D341Med (cell line): ENCODE data around the gene EMP2.
A peak's percentile ranks its signal among the peaks of the same experiment; 100 is the strongest.
"Not testable (repeated sequence)": the region's sequence is repeated elsewhere in the genome, so short reads cannot be mapped to it uniquely, and the experiment has no call there.

Experiments used
- DNase-seq: peaks from one replicate; pipeline ENCODE4 v3.0.0; 2012; ENCODE audit warnings: low spot score

EMP2 gene

DNA sequence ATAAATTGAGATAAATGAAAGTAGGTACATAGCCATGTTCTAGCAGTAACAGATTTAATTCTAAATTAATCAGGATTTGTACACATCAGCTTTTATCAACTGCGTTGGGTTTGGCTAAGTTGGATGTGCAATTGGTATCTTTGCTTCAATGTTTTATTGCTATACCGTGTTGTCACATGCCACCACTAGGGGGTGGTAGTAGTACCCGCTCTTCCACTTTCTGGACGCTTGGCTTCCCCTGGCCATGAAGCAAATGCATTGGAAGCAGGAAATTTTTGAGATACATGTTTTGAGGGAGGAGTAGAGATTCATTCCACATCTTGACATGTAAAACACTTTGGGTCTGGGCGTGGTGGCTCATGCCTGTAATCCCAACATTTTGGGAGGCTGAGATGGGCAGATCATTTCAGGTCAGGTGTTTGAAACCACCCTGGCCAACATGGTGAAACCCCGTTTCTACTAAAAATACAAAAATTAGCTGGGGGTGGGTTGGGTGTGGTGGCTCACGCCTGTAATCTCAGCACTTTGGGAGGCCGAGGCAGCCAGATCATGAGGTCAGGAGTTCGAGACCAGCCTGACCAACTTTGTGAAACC is 58.6 kb downstream of the EMP2 start:
- DNase-seq, result peak; percentile 77

DNA sequence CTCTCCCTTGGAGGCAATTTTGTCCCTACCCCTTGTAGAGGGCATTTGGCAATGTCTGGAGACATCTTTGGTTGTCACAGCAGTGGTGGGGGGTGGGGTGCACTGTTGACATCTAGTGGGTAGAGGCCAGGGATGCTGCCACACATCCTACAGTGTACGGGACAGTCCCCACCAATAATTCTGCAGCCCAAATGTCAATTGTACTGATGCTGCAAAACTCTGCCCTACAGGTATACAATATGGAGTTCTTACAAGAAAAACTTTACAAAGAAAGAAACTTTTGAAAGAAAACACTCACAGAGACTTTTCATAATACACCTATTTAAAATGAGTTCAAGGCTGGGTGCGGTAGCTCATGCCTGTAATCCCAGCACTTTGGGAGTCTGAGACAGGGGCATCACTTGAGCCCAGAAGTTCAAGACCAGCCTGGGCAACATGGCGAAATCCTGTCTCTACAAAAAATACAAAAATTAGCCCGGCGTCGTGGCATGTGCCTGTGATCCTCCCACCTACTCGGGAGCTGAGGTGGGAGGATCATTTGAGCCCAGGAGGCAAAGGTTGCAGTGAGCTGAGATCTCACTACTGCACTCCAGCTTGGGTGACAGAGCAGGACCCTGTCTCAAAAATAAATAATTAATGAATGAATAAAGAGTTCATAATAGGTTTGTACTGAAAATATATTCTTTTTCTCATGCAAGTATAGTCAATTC is 59.4 kb downstream of the EMP2 start:
- no peak for DNase-seq

DNA sequence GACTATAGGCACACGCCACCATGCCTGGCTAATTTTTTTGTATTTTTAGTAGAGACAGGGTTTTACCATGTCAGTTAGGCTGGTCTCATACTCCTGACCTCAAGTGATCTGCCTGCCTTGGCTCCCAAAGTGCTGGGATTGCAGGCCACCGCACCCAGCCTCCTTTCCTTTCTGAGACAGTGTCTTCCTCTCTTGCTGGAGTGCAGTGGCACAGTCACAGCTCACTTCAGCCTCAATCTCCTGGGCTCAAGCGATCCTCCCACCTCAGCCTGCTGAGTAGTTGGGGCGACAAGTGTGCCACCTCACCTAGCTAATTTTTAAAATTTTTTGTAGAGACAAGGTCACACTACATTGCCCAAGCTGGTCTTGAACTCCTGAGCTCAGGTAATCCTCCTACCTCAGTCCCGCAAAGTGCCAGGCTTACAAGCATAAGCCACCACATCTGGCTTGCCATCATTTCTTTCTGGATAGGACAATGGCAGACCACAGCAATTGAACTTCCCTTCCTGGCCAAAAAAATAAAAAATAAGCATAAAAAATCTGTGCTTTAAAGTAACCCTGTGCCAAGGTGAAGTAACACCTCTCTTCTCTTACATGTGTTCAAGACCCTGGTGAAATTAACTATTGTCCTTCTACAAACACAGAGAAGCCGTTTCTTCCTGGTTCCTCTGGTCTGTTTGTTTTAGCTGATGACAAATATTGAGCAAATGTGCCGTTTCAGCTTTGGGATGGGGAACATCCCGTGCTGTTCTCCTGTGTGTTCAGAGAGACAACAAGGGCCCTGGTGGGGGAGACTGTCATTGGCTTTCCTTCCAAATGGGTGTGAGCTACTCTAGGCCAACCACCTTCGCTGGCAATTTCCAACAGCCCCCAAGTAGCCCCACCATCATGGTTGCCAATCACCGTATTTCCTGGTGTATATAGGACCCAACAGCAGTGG is 60.2 kb downstream of the EMP2 start:
- DNase-seq, result no peak

- no peak for DNase-seq
These were observed 61.1 kb downstream of the EMP2 start for GRCh38 chr16:10519297-10519696.

GRCh38 chr16:10518479-10519041 is 61.8 kb downstream of the EMP2 start:
- no peak for DNase-seq

DNA sequence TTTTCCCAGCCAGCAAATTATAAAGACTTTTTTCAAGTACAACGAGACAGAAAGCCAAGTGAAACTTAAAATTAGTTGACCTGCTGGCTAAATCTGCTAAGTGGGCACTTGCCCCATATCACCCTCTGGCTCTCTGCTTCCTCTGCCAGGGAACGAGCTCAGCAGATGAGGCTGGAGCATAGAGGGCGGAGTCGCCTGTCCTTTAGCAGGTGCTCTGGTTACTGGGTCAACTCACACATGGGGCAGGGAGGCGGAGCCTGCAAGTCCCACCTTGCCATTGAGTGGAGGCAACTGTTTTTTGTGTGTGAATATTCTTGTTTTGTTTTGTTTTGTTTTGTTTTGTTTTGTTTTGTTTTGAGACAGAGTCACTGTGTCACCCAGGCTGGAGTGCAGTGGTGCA is 62.5 kb downstream of the EMP2 start:
- no peak for DNase-seq

DNA sequence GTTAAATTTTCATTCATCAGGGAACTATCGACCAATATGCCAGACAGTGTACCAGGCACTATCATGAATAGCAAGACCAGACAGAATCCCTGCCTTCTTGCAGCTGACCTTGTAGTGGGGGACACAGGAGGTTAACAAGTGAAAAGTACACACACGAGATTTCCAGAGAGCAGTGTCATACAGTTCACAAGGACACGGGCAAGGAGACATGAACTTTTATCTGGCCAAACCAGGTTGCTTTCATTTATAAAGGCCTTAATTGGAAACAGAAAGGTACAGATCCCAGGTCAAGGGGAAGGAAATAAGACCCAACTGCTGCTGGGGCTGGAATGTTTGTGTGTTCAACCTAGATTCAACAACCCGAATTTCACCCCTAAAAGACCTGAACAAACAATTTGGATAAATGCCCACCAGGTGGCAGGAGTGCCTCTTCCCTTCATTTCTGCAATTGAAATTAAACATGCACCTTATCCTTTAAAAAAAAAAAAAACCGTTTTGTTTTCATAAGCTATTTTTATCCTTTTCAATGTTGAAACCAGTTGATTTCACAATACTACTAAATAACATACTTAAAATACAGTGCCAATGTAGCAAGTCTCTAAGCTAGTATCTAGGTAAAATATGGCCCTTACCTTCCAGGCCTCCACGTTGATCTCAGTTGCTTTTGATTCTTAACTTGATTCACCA is 65.9 kb downstream of the EMP2 start:
- peak; percentile 54 for DNase-seq

DNA sequence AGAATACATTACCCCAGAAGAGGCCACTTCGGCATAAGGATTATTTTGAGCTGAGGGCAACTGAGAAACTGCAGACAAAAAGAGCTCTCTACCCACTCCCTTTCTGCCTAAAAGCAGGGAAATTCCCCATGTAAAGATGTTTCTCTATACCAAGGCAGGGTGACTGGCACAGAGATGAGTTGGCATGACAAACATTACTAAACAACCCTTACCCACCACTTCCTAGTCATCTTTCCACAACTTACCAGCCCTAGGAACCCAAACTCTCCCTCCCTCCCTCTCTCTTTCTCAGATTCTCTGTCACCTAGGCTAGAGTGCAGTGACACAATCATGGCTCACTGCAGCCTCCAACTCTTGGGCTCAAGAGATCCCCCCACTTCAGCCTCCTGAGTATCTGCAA is 68.6 kb downstream of the EMP2 start:
- no peak for DNase-seq

GRCh38 chr16:10510279-10510678 is 70.1 kb downstream of the EMP2 start:
- DNase-seq, result no peak

DNA sequence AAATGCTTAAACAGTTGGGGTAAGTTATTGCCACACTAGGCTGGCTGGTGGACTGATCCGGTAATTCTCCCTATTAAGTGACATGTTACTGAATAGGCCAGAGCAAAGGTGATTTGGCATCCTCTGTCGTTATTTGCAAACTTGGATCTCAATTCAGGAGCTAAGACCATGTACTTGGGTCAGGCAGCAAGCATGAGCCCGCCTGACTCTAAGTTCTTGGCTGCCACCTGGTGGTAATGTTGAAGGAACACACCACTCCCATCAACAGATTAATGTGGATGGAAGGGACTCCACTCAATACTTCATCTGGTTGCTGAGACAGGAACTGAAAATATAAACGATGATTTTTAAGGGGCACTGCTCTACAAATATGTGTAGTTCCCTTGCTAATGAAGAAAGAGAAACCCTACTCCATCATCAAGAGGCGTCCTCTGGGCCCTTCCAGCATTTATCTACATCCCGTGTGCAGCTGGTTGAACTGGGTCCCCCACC is 70.8 kb downstream of the EMP2 start:
- DNase-seq, result peak; percentile 78

DNA sequence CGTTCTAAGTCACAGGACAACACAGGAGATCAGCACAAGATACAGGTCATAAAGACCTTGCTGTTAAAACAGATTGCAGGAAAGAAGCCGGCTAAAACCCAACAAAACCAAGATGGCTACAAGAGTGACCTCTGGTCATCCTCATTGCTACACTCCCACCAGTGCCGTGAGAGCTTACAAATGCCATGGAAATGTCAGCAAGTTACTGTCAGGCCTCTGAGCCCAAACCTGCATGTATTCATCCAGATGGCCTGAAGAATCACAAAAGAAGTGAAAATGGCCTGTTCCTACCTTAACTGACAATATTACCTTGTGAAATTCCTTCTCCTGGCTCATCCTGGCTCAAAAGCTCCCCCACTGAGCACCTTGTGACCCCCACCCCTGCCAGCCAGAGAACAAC is 75.1 kb downstream of the EMP2 start:
- not testable (repeated sequence) for DNase-seq

DNA sequence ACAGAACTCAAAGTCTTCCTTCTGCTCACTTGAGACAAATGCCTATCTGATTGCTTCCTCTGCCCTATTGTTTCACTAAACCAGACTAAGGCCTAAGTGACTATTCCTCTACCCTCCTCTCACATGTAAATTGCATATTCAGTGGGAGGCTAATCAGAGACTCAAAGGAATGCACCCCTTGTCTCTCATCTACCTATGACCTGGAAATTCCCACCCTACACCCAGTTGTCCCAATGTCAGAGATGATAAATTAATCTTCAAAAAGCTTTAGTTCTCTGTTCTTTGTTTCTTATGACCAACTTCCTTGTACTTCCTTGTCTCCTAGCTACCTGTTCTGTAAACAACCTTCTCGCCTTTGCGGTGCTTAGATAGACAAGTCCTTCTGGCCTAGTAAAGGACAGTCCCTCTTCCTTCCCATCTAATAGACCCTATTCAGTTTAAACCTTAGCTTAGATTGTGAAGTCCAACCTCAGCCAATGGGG is 76.0 kb downstream of the EMP2 start:
- DNase-seq, result no peak

DNA sequence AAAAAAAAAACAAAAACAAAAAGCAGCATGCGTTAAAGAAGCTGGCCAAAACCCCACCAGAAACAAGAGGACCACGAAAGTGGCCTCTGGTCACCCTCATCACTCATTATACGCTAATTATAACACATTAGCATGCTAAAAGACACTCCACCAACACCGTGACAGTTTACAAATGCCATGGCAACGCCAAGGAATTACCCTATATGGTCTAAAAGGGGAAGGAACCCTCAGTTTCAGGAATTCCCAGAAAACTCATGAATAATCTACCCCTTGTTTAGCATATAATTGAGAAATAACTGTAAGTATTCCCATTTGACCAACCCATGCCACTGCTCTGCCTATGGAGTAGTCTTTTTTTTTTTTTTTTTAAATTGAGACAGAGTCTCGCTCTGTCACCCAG is 77.6 kb downstream of the EMP2 start:
- DNase-seq, result no peak

DNA sequence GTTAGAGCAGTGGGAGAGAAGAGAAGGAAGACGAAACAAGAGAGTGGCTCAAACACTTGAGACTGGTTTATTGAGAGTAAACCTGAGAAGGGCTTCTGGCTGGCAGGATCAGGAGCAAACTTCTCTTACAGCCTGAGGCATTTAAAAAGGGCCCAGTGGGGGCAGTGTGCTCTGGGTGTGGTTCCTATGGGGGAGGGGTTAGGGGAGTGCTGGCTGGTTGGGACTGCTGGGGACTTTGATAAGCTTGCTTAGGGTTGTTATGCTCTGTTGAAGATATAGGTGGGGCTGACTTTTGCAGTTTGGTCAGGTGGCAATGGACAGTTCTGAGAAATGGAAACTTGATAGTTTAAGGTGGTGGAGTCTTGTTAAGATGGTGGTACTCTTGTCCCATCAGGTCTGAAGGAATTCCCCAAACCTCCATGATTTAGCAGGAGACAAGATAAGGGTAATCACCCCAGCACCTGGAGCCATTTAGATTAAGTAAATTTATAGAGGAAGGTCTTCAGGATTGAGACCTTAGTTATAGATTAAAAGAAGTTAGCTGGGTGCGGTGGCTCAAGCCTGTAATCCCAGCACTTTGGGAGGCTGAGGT is 79.3 kb downstream of the EMP2 start:
- no peak for DNase-seq

DNA sequence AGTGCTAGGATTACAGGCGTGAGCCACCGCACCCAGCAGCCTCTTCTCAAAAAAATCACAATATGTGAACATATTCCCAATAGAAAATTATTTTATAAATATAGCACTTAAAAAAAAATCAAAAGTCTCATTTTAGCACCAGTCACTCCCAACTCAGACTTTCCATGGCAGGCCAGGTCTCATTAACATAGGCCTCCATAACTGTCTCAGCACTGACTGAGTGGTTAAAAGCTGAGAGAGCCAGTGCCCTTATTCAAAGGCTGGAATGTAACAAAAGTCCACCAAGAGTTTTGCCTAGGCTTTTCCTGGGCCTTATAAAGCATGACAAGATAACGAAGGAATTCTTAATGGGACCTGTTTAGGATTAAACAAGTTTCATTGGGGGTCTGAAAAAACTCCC is 79.8 kb downstream of the EMP2 start:
- no peak for DNase-seq

DNA sequence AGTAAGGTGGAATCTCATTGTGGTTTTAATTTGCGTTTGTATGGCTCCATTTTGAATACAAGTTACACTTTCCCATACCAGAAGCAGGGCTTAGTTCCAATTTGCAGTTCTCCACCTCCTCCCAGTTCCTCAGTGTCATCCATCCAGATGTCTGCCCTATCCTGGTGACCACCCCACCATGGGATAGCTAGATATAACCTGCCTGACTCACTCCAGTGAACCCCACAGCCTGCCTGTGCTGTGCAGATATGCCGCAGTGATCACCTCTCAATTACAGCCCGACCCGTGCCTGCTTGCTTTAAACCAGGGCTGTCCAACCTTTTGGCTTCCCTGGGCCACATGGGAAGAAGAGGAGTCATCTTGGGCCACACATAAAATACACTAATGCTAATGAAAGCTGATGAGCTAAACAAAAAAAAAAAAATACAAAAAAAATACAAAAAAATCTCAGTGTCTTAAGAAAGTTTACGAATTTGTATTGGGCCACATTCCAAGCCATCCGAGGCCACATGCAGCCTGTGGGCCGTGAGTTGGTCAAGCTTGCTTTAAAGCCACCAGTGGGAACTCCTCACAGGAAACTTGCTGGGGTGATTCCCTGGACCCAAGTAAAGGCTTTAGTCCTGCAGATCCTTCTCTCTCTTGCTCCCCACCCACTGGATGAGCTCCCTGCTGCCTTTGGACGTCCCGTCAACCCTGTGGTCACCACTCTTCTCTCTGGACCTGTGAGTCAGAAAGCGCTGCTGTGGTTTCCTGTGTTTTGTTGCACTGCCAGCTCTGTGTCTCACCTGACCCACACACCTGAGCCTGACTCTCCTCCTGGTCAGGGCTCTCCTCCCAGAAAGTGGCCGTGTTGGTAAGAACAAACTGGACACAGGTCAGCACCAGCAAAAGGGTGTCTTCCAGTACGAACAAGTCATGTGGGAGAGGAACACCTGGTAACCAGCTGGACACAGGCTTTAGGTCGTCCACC is 83.0 kb downstream of the EMP2 start:
- DNase-seq, result no peak

DNA sequence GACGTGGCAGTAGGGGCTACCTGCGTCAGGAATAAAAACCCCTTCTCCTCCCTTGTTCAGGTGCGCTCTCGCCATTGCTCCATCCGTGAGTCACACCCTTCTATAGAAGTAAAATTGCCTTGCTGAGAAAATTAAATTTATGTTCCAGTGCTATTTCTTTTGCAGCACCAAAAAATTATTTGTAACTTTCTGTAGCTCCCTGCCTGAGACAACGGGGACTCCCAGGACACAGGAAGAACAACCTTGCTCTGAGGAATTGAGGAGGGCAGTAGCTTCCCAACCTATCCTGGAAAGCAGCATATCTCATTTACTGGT is 85.4 kb downstream of the EMP2 start:
- no peak for DNase-seq

DNA sequence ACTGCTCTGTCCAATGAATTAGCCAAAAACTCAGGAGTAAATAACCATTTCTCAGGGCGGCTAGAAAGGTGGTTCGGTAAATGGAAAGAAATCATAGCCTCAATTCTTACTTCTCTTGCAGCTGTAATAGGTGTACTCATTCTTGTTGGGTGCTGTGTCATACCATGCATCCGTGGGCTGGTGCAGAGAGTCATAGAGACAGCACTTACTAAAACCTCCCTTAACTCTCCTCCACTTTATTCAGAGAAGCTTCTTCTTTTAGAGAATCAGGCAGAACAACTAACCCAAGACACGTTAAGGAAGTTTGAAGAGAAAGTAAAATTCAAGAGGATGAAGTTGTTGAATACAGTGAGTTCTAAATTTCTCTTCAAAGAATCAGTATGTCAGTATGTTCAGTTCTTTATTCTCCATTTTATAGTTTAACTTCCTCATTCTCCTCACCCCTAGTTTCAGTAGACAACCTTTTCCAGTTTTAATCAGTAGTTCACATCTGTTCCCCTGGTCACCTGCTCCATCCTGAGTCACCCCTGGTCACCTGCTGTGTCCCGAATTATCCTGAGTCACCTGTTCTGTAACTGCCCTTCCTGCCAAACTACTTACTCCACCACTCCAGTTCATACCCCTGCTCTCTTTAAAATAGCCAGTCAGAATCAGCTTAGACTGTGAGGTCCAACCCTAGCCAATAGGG is 85.9 kb downstream of the EMP2 start:
- no peak for DNase-seq

DNA sequence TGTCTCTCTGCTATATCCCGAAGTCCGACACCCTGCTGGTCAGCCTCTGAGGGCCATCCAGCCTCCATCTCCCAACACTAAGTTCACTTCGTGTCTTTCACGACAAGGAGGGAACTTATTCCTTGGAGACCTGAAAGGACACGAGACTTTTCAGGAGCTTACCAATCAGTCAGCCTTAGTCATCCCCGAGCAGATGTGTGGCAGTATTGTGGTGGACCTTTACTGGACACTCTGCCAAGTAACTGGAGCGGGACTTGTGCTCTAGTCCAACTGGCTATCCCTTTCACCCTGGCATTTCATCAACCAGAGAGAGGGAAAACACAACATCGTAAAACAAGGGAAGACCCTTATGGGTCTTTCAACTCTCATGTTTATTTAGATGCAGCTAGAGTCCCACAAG is 87.1 kb downstream of the EMP2 start:
- DNase-seq, result no peak

GRCh38 chr16:10490141-10490540 is 90.3 kb downstream of the EMP2 start:
- no peak for DNase-seq
